GM12878 (cell line): ENCODE results near the gene PRC1. TPM values are rescaled to one million over a fixed set of nuclear protein-coding genes. Genes with fewer than 3 reads are reported as not detected.

Experiments
- ASH2L ChIP-seq: fragments of 300-600, 200-600 bp; sonication (generic); IDR thresholded peaks from 2 replicates; pipeline ENCODE4 v1.6.1; 2017; ENCODE audit warnings: low read depth, mild to moderate bottlenecking, borderline replicate concordance
- CHD4 ChIP-seq: fragments of 200-600 bp; sonication (generic); IDR thresholded peaks from 2 replicates; pipeline ENCODE4 v1.6.1; 2016; ENCODE audit warnings: mild to moderate bottlenecking
- CREB1 ChIP-seq: IDR thresholded peaks from 2 replicates; pipeline ENCODE4 v1.6.1; 2012; ENCODE audit warnings: low read depth, mild to moderate bottlenecking, inconsistent platforms
- DPF2 ChIP-seq: fragments of 450-650 bp; IDR thresholded peaks from 2 replicates; pipeline ENCODE4 v1.6.1; 2017; ENCODE audit warnings: mild to moderate bottlenecking
- NFIC ChIP-seq: IDR thresholded peaks from 2 replicates; pipeline ENCODE4 v1.6.1; 2012; ENCODE audit warnings: low read depth, mild to moderate bottlenecking, inconsistent platforms, low read length, moderate library complexity
- POLR2A ChIP-seq: IDR thresholded peaks from 2 replicates; pipeline ENCODE4 v1.6.1; 2011; ENCODE audit warnings: low read depth, mild to moderate bottlenecking, low read length
- RCOR1 ChIP-seq: conservative IDR thresholded peaks from 2 replicates; pipeline ENCODE4 v1.6.1; 2012; ENCODE audit warnings: low read depth, low read length, improper control_type of control experiment
- RFX5 ChIP-seq: IDR thresholded peaks from 2 replicates; pipeline ENCODE4 v1.6.1; 2011; ENCODE audit warnings: low read depth, low read length, improper control_type of control experiment
- RUNX3 ChIP-seq: IDR thresholded peaks from 2 replicates; pipeline ENCODE4 v1.6.1; 2012; ENCODE audit warnings: low read length, inconsistent platforms
- SMAD1 ChIP-seq: fragments of 450-650 bp; IDR thresholded peaks from 2 replicates; pipeline ENCODE4 v1.6.1; 2018; ENCODE audit warnings: mild to moderate bottlenecking, low read depth; ENCODE audit not compliant: partially characterized antibody
- TCF12 ChIP-seq: IDR thresholded peaks from 2 replicates; pipeline ENCODE4 v1.6.1; 2011; ENCODE audit warnings: low read depth, mild to moderate bottlenecking, low read length
- YY1 ChIP-seq: IDR thresholded peaks from 2 replicates; pipeline ENCODE4 v1.6.1; 2011; ENCODE audit warnings: low read depth, mild to moderate bottlenecking, low read length
- ZNF622 ChIP-seq: fragments of 450-650 bp; IDR thresholded peaks from 2 replicates; pipeline ENCODE4 v1.6.1; 2017; ENCODE audit warnings: mild to moderate bottlenecking, inconsistent platforms
- ZZZ3 ChIP-seq: IDR thresholded peaks from 2 replicates; pipeline ENCODE4 v1.6.1; 2011; ENCODE audit warnings: low read depth; ENCODE audit not compliant: control insufficient read depth, insufficient read length
- polyA plus RNA-seq, 11 experiments: library from polyadenylated mRNA; depleted of rRNA in 4 of 11; unstranded in 6 of 11; stranded (reverse) in 5 of 11; fragments of >200 nt; fragmentation: Nextera tagmentation in 4 of 11; fragmentation: Illumina TruSeq in 1 of 11; extraction: Ambion mirVana in 4 of 11; extraction: Trizol in 1 of 11; gene quantifications; 1 replicate in 1 of 11; 2 replicates in 10 of 11; pipeline versions ENCODE4 v1.2.1 to v1.2.3, GENCODE V29; 2011 to 2016; ENCODE audit warnings: inconsistent platforms in 2 of 11, missing spikeins in 2 of 11, low read depth in 1 of 11
- total RNA-seq, 4 experiments: library from RNA; depleted of rRNA in 3 of 4; stranded (reverse); fragments of >200 nt in 3 of 4; fragmentation: Illumina TruSeq in 1 of 4; extraction: Trizol in 1 of 4; gene quantifications; 2 replicates each; pipeline versions ENCODE4 v1.2.1 to v1.2.3, GENCODE V29; 2013 to 2021
- TF ChIP-seq, protein P1 (sequence below): fragments of 450-650 bp; conservative IDR thresholded peaks from 2 replicates; pipeline ENCODE4 v1.6.1; 2017; ENCODE audit warnings: mild to moderate bottlenecking, moderate library complexity
- TF ChIP-seq, protein P2 (sequence below): IDR thresholded peaks from 2 replicates; pipeline ENCODE4 v1.6.1; 2011; ENCODE audit warnings: mild to moderate bottlenecking, low read depth, low read length, moderate library complexity; ENCODE audit not compliant: insufficient replicate concordance
- TF ChIP-seq, protein P3 (sequence below): fragments of 450-650 bp; IDR thresholded peaks from 2 replicates; pipeline ENCODE4 v1.6.1; 2018; ENCODE audit warnings: mild to moderate bottlenecking, low read depth, moderate library complexity; ENCODE audit not compliant: partially characterized antibody
- TF ChIP-seq, protein P4 (sequence below): fragments of 450-650 bp; formaldehyde crosslinking; IDR thresholded peaks from 2 replicates; pipeline ENCODE4 v1.5.0; 2022; ENCODE audit warnings: mild to moderate bottlenecking, missing genetic modification characterization
- TF ChIP-seq, protein P5 (sequence below), 3 experiments: IDR thresholded peaks in 2 of 3; conservative IDR thresholded peaks in 1 of 3; 2 replicates each; pipeline ENCODE4 v1.5.1; 2011; ENCODE audit warnings: low read depth in 3 of 3, low read length in 3 of 3, mild to moderate bottlenecking in 3 of 3, control low read depth in 2 of 3, moderate library complexity in 2 of 3, inconsistent platforms in 1 of 3, mixed read lengths in 1 of 3; ENCODE audit not compliant: control insufficient read depth in 2 of 3, insufficient read depth in 1 of 3; ENCODE audit errors: extremely low read depth in 1 of 3

PRC1 gene
- total and polyA plus RNA-seq, 10 of the 15 experiments (the other 5 are each of a cell fraction or from before 2014, with no cell fraction given) = 100 to 241 (median 131) TPM

DNA sequence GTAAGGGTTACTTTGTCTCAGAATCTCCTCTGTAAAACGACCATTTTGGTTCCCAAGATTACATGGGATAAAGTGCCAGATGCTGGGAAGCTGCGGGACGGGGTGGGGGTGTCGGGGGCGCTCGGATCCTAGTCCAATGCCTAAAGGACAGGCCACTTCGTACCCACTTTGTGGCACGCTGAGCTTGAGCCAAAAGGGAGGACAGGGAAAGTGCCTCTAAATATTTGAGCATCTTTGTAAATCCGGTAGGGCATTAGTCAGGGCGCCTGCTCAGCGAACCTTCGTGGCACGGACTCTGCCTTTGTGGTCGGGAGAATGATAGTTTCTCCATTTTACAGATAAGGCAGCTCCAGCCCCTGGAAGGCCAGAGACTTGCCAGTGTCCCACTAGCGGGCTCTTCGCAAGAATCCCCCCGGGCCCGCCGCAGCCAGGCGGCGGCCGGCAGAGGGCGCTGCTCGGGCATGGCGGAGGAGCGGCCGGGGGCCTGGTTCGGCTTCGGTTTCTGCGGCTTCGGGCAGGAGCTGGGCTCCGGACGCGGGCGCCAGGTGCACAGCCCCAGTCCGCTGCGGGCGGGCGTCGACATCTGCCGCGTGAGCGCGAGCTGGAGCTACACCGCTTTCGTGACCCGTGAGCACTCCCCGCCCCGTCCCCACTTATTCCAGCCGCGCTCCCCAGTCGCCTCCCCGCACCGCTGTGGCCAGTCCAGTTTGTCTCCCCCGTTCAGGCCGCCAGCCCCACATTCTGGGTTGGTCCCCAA lies 37.9 kb downstream of the PRC1 start (continued):
- TF ChIP-seq RCOR1 (no peak), ZZZ3 (no peak), NFIC (no peak), YY1 (peak; percentile 93), CREB1 (no peak), RFX5 (no peak), ASH2L (no peak), RUNX3 (peak; percentile 81), SMAD1 (no peak), CHD4 (no peak), ZNF622 (no peak), DPF2 (no peak), POLR2A (peak; percentile 62), TCF12 (peak; percentile 44; the same call in 1 of the 2 replicates)
- TF ChIP-seq, protein P1, sequence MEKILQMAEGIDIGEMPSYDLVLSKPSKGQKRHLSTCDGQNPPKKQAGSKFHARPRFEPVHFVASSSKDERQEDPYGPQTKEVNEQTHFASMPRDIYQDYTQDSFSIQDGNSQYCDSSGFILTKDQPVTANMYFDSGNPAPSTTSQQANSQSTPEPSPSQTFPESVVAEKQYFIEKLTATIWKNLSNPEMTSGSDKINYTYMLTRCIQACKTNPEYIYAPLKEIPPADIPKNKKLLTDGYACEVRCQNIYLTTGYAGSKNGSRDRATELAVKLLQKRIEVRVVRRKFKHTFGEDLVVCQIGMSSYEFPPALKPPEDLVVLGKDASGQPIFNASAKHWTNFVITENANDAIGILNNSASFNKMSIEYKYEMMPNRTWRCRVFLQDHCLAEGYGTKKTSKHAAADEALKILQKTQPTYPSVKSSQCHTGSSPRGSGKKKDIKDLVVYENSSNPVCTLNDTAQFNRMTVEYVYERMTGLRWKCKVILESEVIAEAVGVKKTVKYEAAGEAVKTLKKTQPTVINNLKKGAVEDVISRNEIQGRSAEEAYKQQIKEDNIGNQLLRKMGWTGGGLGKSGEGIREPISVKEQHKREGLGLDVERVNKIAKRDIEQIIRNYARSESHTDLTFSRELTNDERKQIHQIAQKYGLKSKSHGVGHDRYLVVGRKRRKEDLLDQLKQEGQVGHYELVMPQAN = no peak
- TF ChIP-seq, protein P2, sequence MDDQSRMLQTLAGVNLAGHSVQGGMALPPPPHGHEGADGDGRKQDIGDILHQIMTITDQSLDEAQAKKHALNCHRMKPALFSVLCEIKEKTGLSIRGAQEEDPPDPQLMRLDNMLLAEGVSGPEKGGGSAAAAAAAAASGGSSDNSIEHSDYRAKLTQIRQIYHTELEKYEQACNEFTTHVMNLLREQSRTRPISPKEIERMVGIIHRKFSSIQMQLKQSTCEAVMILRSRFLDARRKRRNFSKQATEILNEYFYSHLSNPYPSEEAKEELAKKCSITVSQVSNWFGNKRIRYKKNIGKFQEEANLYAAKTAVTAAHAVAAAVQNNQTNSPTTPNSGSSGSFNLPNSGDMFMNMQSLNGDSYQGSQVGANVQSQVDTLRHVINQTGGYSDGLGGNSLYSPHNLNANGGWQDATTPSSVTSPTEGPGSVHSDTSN = no peak
- TF ChIP-seq, protein P3, sequence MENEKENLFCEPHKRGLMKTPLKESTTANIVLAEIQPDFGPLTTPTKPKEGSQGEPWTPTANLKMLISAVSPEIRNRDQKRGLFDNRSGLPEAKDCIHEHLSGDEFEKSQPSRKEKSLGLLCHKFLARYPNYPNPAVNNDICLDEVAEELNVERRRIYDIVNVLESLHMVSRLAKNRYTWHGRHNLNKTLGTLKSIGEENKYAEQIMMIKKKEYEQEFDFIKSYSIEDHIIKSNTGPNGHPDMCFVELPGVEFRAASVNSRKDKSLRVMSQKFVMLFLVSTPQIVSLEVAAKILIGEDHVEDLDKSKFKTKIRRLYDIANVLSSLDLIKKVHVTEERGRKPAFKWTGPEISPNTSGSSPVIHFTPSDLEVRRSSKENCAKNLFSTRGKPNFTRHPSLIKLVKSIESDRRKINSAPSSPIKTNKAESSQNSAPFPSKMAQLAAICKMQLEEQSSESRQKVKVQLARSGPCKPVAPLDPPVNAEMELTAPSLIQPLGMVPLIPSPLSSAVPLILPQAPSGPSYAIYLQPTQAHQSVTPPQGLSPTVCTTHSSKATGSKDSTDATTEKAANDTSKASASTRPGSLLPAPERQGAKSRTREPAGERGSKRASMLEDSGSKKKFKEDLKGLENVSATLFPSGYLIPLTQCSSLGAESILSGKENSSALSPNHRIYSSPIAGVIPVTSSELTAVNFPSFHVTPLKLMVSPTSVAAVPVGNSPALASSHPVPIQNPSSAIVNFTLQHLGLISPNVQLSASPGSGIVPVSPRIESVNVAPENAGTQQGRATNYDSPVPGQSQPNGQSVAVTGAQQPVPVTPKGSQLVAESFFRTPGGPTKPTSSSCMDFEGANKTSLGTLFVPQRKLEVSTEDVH = no peak
- TF ChIP-seq, protein P4, sequence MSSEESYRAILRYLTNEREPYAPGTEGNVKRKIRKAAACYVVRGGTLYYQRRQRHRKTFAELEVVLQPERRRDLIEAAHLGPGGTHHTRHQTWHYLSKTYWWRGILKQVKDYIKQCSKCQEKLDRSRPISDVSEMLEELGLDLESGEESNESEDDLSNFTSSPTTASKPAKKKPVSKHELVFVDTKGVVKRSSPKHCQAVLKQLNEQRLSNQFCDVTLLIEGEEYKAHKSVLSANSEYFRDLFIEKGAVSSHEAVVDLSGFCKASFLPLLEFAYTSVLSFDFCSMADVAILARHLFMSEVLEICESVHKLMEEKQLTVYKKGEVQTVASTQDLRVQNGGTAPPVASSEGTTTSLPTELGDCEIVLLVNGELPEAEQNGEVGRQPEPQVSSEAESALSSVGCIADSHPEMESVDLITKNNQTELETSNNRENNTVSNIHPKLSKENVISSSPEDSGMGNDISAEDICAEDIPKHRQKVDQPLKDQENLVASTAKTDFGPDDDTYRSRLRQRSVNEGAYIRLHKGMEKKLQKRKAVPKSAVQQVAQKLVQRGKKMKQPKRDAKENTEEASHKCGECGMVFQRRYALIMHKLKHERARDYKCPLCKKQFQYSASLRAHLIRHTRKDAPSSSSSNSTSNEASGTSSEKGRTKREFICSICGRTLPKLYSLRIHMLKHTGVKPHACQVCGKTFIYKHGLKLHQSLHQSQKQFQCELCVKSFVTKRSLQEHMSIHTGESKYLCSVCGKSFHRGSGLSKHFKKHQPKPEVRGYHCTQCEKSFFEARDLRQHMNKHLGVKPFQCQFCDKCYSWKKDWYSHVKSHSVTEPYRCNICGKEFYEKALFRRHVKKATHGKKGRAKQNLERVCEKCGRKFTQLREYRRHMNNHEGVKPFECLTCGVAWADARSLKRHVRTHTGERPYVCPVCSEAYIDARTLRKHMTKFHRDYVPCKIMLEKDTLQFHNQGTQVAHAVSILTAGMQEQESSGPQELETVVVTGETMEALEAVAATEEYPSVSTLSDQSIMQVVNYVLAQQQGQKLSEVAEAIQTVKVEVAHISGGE (CRISPR knock-in tag) = no peak
- TF ChIP-seq, protein P5, sequence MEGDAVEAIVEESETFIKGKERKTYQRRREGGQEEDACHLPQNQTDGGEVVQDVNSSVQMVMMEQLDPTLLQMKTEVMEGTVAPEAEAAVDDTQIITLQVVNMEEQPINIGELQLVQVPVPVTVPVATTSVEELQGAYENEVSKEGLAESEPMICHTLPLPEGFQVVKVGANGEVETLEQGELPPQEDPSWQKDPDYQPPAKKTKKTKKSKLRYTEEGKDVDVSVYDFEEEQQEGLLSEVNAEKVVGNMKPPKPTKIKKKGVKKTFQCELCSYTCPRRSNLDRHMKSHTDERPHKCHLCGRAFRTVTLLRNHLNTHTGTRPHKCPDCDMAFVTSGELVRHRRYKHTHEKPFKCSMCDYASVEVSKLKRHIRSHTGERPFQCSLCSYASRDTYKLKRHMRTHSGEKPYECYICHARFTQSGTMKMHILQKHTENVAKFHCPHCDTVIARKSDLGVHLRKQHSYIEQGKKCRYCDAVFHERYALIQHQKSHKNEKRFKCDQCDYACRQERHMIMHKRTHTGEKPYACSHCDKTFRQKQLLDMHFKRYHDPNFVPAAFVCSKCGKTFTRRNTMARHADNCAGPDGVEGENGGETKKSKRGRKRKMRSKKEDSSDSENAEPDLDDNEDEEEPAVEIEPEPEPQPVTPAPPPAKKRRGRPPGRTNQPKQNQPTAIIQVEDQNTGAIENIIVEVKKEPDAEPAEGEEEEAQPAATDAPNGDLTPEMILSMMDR (IDR thresholded peaks at IDR 0.05 in 2 of 3, conservative IDR thresholded peaks at IDR 0.05 in 1 of 3; ENCODE audit: control insufficient read depth in 2 of 3, extremely low read depth in 1 of 3, insufficient read depth in 1 of 3, low read depth in 3 of 3, low read length in 3 of 3) = peak; percentile 65 to 87 (median 67); a peak in 5 of 6 replicates
